ENCODE measurements around the gene TMEM175.

The TMEM175 gene

GRCh38 chr4:948101-948935 is 16.1 kb downstream of the TMEM175 start:
- DNase-seq = no peak

GRCh38 chr4:948936-949300 is 16.7 kb downstream of the TMEM175 start:
- DNase-seq = no peak

GRCh38 chr4:949656-950055 is 17.4 kb downstream of the TMEM175 start:
- DNase-seq = no peak

GRCh38 chr4:950136-951020 is 18.1 kb downstream of the TMEM175 start:
- no peak for DNase-seq

GRCh38 chr4:951186-951585 is 18.9 kb downstream of the TMEM175 start:
- no peak for DNase-seq

- DNase-seq = no peak
Measured at GRCh38 chr4:951594-952468, 19.6 kb downstream of the TMEM175 start.

- DNase-seq = no peak
Measured at GRCh38 chr4:952881-953573, 20.8 kb downstream of the TMEM175 start.

GRCh38 chr4:953574-953915 is 21.3 kb downstream of the TMEM175 start:
- DNase-seq = no peak

- DNase-seq = no peak
Measured at GRCh38 chr4:954211-955020, 22.2 kb downstream of the TMEM175 start.

- no peak for DNase-seq
Measured at GRCh38 chr4:955161-955921, 23.1 kb downstream of the TMEM175 start.

GRCh38 chr4:955931-956381 is 23.7 kb downstream of the TMEM175 start:
- no peak for DNase-seq

GRCh38 chr4:956531-957230 is 24.4 kb downstream of the TMEM175 start:
- DNase-seq = no peak

GRCh38 chr4:957231-957580 is 24.9 kb downstream of the TMEM175 start:
- no peak for DNase-seq

- no peak for DNase-seq
Measured at GRCh38 chr4:957581-958313, 25.5 kb downstream of the TMEM175 start.

- DNase-seq = no peak
Measured at GRCh38 chr4:958314-958665, 26.0 kb downstream of the TMEM175 start.

- no peak for DNase-seq
Measured at GRCh38 chr4:958696-959337, 26.6 kb downstream of the TMEM175 start.

- DNase-seq = no peak
Measured at GRCh38 chr4:959338-960139, 27.3 kb downstream of the TMEM175 start.

- no peak for DNase-seq
Measured at GRCh38 chr4:960140-960635, 27.9 kb downstream of the TMEM175 start.
